ENCODE data around the gene MUTYH. TPM values are rescaled to one million over a fixed set of nuclear protein-coding genes. Genes with fewer than 3 reads are reported as not detected.

Gene MUTYH
- total RNA-seq, 1 experiment from 2014 or later = 32.6 TPM

Other genes with a start within 250 kb of the MUTYH start
- 0.71 and 0.91 TPM in 2 replicates for gene ZSWIM5, start 133.8 kb downstream of the MUTYH start, total RNA-seq (2014; rRNA removed; shearing (Covaris generic))
- 101 and 113 TPM in 2 replicates for gene HPDL, start 13.5 kb downstream of the MUTYH start, total RNA-seq (2014; rRNA removed; shearing (Covaris generic))
- 20.5 and 24.2 TPM in 2 replicates for gene TOE1, start 270 bp downstream of the MUTYH start, total RNA-seq (2014; rRNA removed; shearing (Covaris generic))
- gene TESK2, start 150.7 kb upstream of the MUTYH start, total RNA-seq (2014; rRNA removed; shearing (Covaris generic)) = 2.0 and 2.9 TPM in 2 replicates
- gene CCDC163, start 159.6 kb upstream of the MUTYH start, total RNA-seq (2014; rRNA removed; shearing (Covaris generic)) = 0.71 and 1.5 TPM in 2 replicates
- 6.8 and 6.9 TPM in 2 replicates for gene MMACHC, start 159.9 kb upstream of the MUTYH start, total RNA-seq (2014; rRNA removed; shearing (Covaris generic))
- 630 and 644 TPM in 2 replicates for gene PRDX1, start 181.4 kb upstream of the MUTYH start, total RNA-seq (2014; rRNA removed; shearing (Covaris generic))
- 145 and 161 TPM in 2 replicates for gene AKR1A1, start 210.4 kb upstream of the MUTYH start, total RNA-seq (2014; rRNA removed; shearing (Covaris generic))
- gene NASP, start 243.6 kb upstream of the MUTYH start, total RNA-seq (2014; rRNA removed; shearing (Covaris generic)) = 100 and 105 TPM in 2 replicates